Astrocyte (in vitro differentiated cells and primary cell): ENCODE results near the gene PLCXD3.

Source experiments
- CTCF ChIP-seq: IDR thresholded peaks from 2 replicates; pipeline ENCODE4 v1.5.1; 2011; ENCODE audit warnings: low read depth, mild to moderate bottlenecking, inconsistent platforms, low read length, moderate library complexity; ENCODE audit not compliant: insufficient read depth
- EZH2 ChIP-seq: IDR thresholded peaks from 2 replicates; pipeline ENCODE4 v1.6.1; 2012; ENCODE audit warnings: mild to moderate bottlenecking, low read length, inconsistent platforms; ENCODE audit not compliant: insufficient read depth

- TF ChIP-seq CTCF (no peak), EZH2 (no peak)
Observed at GRCh38 chr5:41364346-41364745, 146.1 kb downstream of the PLCXD3 start.
